Activated T-cell treated with anti-CD3 and anti-CD28 coated beads for 24 hours (primary cell): ENCODE results near the gene CHRNA10.

Source experiments
- DNase-seq: peaks from one replicate; pipeline ENCODE4 v3.0.0-alpha.2; 2020; ENCODE audit warnings: low read depth

CHRNA10 gene, protein sequence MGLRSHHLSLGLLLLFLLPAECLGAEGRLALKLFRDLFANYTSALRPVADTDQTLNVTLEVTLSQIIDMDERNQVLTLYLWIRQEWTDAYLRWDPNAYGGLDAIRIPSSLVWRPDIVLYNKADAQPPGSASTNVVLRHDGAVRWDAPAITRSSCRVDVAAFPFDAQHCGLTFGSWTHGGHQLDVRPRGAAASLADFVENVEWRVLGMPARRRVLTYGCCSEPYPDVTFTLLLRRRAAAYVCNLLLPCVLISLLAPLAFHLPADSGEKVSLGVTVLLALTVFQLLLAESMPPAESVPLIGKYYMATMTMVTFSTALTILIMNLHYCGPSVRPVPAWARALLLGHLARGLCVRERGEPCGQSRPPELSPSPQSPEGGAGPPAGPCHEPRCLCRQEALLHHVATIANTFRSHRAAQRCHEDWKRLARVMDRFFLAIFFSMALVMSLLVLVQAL

DNA sequence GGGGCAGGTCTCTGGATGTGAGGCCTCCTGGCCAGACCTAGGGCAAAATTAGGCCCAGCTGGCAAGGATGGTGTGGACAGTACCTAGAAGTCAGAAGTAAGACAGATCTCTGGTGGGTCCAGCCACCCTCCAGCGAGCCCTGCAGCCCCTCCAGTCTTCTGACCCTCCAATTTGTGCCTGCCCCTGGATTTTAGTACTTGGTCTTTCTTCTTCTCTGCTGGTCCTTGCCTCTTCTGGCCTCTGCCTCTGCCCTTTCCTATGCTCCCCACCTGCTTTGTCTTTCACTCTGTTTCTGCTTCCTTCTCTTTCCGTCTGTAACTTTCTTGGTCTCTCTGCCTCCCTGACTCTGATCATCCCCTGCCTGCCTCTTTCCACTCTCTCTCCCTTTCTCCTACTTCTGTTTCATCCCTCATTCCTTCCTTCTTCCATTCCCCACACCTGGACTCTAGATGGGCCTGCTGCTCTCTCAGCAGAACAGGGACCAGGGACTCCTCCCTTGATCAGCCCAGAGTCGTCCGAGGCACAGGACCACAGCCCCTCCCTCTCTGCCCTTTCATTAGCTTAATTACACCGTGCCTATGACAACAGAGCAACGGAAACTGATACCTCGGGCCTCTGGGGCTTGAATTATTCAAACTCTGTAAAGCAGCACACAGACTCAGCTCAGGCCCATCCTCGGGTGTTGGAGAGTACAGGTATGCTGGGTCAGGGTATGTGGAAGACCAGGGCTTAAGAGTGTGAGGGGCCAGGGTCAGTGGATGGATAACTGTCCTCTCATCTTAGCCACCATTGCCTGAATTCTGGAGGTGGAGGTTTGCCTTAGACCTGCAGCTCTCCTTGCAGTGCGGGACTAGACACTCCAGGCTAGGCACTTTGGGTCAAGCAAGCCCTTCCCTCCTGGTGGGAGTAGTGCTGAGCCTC is at the start of gene CHRNA10:
Gene CHRNA10 (minus strand): TSS at position 51 of the 921 bp plus-strand sequence. CDS start 72 bp downstream, outside the sequence.
- no peak for DNase-seq

DNA sequence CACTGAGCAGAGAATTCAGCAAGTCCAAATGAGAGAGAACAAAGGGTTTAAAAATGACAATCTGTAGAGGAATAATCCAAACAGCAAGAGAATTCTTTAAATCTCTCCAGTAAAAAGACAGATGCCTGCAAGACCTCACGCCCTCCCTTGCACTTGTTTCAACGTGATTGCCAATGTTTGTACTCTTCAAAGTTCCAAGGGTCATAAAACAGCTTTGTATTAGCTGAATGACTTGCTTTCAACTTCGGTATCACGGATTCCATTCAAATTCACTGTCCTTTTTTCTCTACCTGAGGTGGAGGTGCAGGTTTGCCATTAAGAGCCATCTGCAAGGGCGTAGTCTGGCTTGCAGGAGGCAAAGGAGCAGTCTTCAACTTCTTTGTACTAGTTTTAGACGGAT is 41.1 kb upstream of the CHRNA10 start:
- DNase-seq = no peak

DNA sequence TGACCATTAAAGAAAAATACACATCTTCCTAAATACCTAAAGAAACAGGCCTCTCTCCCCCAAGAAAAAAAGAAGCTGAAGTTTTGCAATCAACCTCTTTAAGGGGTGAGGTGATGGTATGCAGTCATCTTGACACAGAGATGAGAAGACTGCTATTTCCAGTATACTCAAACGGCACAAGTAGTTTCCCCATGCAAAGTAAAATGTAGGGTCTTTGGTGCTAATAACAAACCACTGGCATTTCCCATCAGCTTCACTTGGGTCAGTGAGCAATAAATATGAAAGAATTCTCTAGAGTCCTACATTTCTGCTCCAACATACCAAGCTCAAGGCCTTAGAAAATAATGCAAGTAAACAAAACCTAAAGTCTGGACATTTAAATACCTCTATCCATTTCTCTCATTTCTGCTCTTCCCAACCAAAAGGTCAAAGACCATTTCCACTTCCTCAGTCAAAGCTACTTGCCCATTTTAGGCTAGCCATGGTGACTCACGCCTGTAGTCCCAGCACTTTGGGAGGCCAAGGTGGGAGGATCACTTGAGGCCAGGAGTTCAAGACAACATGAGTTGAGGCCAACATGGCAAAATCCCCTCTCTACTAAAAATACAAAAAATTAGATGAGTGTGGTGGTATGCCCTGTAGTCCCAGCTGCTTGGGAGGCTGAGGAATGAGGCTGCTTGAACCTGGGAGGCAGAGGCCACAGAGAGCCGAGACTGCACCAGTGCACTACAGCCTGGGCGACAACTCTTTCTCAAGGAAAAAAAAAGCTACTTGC is 39.5 kb upstream of the CHRNA10 start:
- DNase-seq = no peak

DNA sequence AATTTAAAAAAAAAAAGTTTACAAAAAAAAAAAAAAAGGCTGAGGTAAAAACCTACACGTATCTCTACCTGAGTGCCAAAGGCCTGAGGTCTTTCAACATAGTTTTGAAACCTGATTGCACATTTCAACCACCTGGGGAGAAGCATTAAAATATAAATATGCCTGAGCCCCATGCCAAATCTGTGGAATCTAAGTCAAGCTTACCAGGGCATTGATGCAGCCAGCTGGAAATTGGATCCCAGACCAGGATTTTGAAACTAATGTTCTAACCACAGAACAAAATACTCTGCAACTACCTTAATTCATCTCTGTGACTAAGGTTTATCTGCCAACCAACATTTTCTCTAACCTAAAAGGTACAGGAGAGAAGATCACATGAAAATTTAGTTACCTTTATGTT is 38.8 kb upstream of the CHRNA10 start:
- DNase-seq = no peak

DNA sequence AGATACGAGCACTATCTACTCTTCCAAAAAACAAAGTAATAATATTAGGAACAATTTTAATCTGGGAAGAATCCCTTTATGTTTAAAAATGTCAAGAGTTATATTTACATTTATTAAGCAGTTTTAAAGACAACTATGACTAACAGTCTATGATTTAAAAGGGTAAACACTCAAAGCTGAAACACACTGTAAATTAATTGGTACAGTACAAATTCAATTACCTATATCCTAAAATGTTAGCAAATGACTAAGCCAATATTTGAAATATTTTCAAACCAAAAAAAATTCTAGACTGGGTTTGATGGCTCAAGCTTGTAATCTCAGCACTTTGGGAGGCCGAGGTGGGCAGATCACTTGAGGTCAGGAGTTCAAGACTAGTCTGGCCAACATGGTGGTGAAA is 36.0 kb upstream of the CHRNA10 start:
- DNase-seq = no peak

DNA sequence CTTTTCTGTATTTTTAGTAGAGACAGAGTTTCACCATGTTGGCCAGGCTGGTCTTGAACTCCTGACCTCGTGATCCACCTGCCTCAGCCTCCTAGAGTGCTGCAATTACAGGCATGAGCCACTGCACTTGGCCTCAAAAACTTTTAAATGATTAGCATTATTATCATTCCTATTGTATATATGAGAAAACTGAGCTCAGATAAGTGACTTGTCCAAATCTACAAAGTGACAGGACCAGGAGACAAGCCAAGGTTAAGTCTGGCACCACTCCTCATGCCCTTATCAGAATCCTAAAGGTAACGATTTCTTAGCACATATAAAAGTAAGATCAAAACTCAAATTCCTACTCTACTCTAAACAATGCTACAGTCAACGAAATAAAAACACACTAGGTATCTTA is 32.2 kb upstream of the CHRNA10 start:
- no peak for DNase-seq

DNA sequence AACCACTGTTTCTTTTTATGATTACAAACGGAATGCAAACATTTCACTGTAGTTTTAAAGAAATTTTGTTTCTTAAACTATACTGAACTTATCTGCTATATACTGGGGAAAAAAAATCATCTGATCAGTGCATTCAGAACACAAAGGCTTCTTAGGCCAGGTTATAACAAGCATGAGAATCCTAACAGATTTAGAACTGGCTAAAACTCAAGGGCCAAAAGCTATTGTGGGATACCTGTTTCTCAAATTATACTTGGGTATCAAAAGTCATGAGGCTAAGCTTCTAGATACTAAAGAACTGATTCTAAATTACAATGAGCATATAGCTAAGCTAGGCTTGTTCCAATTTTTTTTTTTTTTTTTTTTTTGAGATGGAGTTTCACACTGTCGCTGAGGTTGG is 29.7 kb upstream of the CHRNA10 start:
- no peak for DNase-seq

DNA sequence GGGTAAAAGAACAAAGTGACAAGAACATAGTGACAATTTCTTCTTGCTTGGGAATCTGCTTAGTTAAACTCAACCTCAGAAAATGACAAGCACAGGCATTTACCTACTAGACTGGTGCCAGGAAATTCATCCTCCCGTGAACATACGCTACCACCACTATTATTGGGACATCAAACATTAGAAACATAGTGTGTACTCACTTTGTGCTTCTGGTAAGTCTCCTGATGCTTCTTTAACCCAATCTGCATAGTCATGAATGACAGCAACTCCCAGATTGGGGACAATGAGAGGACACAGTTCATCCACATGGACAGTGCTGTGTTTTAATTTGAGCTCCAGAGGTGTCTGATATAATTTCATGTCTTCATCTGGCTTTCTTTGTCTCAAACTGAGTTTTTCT is 29.2 kb upstream of the CHRNA10 start:
- no peak for DNase-seq

DNA sequence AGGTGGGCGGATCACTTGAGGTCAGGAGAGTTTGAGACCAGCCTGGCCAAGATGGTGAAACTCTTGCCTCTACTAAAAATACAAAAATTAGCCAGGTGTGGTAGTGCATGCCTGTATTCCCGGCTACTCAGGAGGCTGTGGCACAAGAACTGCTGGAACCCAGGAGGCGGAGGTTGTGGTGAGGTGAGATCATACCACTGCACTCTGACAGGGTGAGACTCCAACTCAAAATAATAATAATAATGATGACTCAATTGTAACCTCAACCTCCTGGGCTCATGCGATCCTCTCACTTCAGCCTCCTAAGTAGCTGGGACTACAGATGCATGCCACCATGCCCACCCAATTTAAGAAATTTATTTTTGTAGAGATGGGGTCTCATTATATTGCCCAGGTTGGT is 15.6 kb upstream of the CHRNA10 start:
- no peak for DNase-seq

DNA sequence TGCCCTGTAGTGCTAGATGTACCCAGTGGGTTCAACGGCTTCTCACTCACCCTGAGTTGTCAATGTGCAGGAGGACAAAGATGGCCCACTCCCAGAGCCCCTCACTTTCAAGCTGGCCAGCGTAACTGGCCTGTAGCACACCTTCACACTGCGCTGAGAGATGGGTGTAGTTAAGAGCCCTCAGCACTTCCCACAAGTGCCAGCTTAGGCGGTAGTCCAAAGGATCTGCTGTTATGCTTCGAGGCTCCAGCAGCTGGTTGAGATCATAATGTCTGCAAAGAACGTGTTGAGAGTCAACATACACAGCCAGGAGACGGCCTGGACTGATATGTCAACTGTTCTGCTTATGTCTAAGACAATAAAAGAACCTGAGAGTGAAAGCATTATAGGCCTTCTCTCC is 14.7 kb upstream of the CHRNA10 start:
- DNase-seq = no peak

DNA sequence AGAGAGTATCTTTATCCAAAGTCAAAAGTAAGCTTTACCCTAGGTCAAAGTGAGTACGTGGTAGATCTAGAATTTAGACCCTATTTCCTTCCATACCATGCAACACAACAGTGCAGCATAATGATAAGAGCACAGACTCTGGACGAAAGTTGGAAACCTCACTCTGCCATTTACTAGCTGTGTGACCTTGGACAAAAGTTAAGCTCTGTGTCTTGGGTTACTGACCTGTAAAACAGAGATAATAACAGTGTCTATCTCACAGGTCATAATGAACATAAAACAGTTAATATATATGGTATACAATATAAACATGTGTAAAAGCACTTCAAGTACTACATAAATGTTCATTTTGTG is 13.6 kb upstream of the CHRNA10 start:
- no peak for DNase-seq

DNA sequence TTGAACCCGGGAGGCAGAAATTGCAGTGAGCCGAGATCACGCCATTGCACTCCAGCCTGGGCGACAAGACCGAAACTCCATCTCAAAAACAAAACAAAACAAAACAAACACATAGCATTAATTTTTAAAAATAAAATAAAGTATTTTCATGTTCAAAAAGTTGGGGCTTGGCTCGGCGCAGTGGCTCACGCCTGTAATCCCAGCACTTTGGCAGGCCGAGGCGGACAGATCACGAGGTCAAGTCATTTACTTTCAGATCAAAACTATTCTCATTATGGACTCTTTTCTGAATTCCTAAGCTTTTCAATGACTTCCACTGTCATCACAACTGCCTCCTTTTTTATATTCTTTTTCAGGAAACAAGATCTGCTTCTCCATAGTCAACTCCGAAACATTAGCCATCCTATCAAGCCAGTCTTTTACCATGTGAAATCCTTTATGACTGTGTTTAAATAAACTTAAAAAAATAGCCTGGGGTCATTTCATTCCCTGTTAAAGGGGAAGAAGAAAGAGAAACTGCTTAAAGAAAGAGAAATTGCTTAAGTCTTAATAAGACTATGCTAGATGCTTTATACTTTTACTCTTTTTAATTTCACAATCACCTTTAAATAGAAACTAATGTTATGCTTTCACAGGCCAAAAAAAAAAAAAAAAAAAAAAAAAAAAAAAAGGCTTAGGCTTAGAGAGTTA is 13.1 kb upstream of the CHRNA10 start:
- DNase-seq = no peak

DNA sequence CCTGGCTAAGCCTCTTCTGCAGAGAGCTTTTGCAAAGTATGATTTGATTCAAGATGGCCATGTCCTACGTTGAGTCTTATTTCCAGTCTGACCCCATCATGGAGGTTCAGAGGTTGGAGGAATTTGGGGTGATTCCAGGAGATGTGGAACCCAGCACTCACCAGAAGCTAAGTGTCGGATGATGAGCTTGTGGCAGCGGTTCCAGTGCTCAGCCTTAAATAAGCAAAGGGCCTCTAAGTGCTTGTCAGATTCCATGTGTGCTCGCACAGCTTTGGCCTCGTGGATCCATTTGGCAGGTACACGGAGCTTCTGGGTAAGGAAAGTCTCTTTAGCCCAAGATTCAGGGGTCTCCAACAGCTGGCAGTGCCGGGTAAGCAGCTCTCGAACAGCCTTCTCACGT is 11.9 kb upstream of the CHRNA10 start:
- DNase-seq = no peak

DNA sequence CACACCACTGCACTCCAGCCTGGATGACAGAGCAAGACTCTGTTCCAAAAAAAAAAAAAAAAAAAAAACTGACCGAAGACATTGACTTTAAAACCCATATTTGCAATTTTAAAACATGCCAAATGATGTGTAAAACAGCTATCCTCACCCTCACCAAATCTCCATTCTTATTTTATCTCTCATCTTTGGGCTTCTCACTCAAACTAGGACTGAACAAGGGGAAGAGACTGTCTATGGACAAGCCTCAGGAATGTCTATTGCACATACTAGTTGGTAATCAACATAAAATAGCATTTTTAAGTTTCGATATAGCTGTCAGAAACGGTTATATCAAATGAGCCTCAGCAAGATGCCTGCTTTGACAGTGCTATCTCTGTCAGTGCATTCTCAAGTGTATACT is 7.9 kb upstream of the CHRNA10 start:
- DNase-seq = no peak

DNA sequence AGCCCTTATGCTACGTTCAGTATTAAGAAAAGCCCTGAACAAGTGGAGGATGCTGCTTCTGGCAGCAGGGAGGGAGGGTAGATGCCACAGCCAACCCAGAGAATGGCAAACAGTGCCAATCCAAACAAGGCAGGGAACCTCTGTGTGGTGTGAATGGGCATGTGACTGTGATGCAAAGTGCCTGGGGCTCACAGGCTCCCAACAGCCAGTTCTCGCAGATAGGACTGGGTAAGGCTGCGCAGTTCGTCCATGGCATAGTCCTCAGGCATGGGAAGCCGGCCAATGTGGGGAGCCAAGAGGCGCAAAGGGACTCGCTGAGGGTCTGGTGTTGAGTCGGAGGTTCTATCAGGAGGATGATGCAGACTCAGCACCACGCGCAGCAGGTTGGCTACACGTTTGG is 4.8 kb upstream of the CHRNA10 start:
- no peak for DNase-seq

DNA sequence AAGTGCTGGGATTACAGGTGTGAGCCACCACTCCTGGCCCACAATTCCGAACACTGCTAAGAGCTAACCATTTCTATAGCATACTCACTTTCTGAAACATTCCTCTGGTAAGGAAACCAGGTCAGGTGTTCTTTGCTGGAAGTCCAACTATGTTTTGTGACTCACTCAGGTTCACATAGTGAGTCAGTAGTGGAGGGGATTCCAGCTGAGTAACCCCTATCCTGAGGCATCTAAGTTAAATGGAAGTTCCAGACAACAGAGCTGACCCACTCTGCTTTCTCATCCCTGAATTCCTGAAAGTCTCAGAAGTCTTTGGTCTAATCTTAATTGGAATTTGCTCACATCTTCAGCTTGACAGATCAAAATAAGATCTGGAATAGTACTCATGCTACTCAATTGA is 3.0 kb upstream of the CHRNA10 start:
- no peak for DNase-seq

DNA sequence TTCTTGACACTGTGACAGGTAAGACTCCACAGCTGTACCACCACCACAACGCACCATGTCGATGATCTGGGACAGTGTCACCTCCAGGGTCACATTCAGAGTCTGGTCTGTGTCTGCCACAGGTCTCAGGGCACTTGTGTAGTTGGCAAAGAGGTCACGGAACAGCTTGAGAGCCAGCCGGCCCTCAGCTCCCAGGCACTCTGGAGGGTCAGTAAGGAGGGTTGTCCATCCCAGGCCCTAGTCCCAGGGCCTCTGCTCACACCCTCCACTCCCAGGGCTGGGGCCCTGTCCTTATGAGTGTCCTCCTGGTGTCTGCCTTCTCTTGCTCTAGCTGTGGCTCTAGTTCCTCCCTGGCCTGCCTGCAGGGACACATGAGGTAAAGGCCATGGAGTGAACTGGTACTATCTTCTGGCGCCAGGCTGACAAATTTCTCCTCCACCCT is 1.4 kb downstream of the CHRNA10 start:
- no peak for DNase-seq

DNA sequence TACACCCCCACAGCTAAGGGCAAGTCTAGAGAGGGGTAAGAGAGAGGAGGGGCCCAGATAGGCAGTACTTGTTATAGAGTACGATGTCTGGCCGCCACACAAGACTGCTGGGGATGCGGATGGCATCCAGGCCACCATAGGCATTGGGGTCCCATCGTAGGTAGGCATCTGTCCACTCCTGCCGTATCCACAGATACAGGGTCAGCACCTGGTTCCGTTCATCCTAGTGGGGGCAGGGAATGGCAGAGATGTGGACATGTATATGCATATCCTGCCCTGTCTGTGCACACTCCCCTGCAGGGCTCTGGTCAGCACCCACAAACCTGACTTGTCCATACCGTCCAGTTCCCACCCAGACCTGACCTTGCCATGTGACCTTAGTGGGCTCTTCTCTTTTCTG is 2.1 kb downstream of the CHRNA10 start:
- DNase-seq = no peak

DNA sequence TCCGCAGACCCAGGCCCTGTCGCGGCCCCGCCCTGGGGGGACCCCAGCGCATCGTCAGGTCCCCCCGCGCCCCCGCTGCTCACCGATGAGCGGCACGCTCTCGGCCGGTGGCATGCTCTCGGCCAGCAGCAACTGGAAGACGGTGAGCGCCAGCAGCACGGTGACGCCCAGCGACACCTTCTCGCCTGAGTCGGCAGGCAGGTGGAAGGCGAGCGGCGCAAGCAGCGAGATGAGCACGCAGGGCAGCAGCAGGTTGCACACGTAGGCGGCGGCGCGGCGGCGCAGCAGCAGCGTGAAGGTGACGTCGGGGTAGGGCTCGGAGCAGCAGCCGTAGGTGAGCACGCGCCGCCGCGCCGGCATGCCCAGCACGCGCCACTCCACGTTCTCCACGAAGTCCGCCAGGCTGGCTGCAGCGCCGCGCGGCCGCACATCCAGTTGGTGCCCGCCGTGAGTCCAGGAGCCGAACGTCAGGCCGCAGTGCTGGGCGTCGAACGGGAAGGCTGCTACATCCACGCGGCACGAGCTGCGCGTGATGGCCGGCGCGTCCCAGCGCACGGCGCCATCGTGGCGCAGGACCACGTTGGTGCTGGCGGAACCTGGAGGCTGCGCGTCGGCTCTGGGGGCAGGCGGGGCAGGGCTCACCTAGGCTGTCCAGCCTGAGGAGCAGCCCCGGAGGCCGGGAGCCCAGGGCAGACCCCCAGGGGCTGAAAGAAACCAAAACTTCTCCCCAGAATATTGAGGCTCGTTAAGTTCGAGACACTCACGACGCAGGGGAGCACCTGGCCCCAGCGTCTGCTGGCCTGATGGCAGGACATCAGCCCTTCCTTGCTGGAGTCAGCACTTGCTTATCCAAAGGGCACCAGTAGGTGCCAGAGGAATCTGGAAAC is 3.8 kb downstream of the CHRNA10 start:
- DNase-seq = no peak

DNA sequence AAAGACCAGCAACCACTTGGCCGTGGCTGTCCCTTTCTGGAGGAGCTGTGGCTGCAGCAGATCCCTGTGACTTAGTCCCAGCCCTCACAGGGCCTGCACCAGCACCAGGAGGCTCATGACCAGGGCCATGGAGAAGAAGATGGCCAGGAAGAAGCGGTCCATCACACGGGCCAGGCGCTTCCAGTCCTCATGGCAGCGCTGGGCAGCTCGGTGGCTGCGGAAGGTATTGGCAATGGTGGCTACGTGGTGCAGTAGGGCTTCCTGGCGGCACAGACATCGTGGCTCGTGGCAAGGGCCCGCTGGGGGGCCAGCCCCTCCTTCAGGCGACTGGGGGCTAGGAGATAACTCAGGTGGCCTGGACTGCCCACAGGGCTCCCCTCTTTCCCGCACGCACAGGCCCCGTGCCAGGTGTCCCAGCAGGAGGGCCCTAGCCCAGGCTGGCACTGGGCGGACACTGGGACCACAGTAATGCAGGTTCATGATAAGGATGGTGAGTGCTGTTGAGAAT is 5.1 kb downstream of the CHRNA10 start:
- no peak for DNase-seq
